ENCODE measurements around the gene UPF2. TPM values are rescaled to one million over a fixed set of nuclear protein-coding genes. Genes with fewer than 3 reads are reported as not detected.

UPF2 gene
- polyA plus RNA-seq, 1 donor from 2014 or later = 14.3 TPM

- Histone ChIP-seq H3K79me2 (replicated peaks; ENCODE audit: insufficient read depth, low read length) (no peaks in the 10 kb centered on the region), H3K27ac (ENCODE audit: low read length) (no peak overlapping the region), H4K20me1 (ENCODE audit: insufficient read depth) (no peaks in the 10 kb centered on the region), H3K9me2 (ENCODE audit: insufficient read depth, low read length) (no peaks in the 10 kb centered on the region), H3K4me3 (ENCODE audit: low read length) (no peak overlapping the region), H3K27me3 (ENCODE audit: insufficient read depth, low read depth, low read length) (no peaks in the 10 kb centered on the region), H3K9ac (ENCODE audit: low read length) (no peak overlapping the region), H3K36me3 (ENCODE audit: insufficient read depth, low read length) (no peaks in the 10 kb centered on the region), H3K4me2 (ENCODE audit: low read length) (no peak overlapping the region), H3F3A (ENCODE audit: insufficient read depth, low read length, poor library complexity, severe bottlenecking) (no peaks in the 10 kb centered on the region), H2AFZ (ENCODE audit: low read depth, low read length) (no peak overlapping the region), H3K9me3 (ENCODE audit: low read length) (no peaks in the 10 kb centered on the region)
- TF ChIP-seq EP300 (conservative IDR thresholded peaks at IDR 0.05; ENCODE audit: poor library complexity, severe bottlenecking) = no peak
- TF ChIP-seq SMC3 (conservative IDR thresholded peaks at IDR 0.05; ENCODE audit: poor library complexity) = no peak
- no peak for TF ChIP-seq MXI1 (conservative IDR thresholded peaks at IDR 0.05; ENCODE audit: poor library complexity, severe bottlenecking)
- TF ChIP-seq TAF1 (IDR thresholded peaks at IDR 0.05; ENCODE audit: low read depth) = no peak
- TF ChIP-seq RAD21 (conservative IDR thresholded peaks at IDR 0.05) = no peak
- TF ChIP-seq CTCF (IDR thresholded peaks at IDR 0.05; ENCODE audit: poor library complexity, severe bottlenecking) = no peak
- no peak for TF ChIP-seq REST (IDR thresholded peaks at IDR 0.05; ENCODE audit: borderline replicate concordance)
- no peak for TF ChIP-seq EZH2 (IDR thresholded peaks at IDR 0.05; ENCODE audit: borderline replicate concordance, insufficient read depth, low read length, poor library complexity, severe bottlenecking)
- TF ChIP-seq POLR2AphosphoS5 (IDR thresholded peaks at IDR 0.05) = no peak
These were observed 135.9 kb downstream of the UPF2 start for GRCh38 chr10:11906714-11907113.

- H3K4me3 ChIP-seq (ENCODE audit: low read length) = no peak overlapping the region
- H4K20me1 ChIP-seq (ENCODE audit: insufficient read depth) = no peaks in the 10 kb centered on the region
- no peaks in the 10 kb centered on the region for H3F3A ChIP-seq (ENCODE audit: insufficient read depth, low read length, poor library complexity, severe bottlenecking)
- no peak overlapping the region for H2AFZ ChIP-seq (ENCODE audit: low read depth, low read length)
- H3K79me2 ChIP-seq (replicated peaks; ENCODE audit: insufficient read depth, low read length) = no peaks in the 10 kb centered on the region
- no peaks in the 10 kb centered on the region for H3K36me3 ChIP-seq (ENCODE audit: insufficient read depth, low read length)
- H3K9me3 ChIP-seq (ENCODE audit: low read length) = no peaks in the 10 kb centered on the region
- no peaks in the 10 kb centered on the region for H3K9me2 ChIP-seq (ENCODE audit: insufficient read depth, low read length)
- H3K27ac ChIP-seq (ENCODE audit: low read length) = no peak overlapping the region
- no peaks in the 10 kb centered on the region for H3K27me3 ChIP-seq (ENCODE audit: insufficient read depth, low read depth, low read length)
- H3K4me2 ChIP-seq (ENCODE audit: low read length) = no peak overlapping the region
- H3K9ac ChIP-seq (ENCODE audit: low read length) = no peak overlapping the region
- no peak for TF ChIP-seq REST (IDR thresholded peaks at IDR 0.05; ENCODE audit: borderline replicate concordance)
- no peak for TF ChIP-seq EP300 (conservative IDR thresholded peaks at IDR 0.05; ENCODE audit: poor library complexity, severe bottlenecking)
- no peak for TF ChIP-seq SMC3 (conservative IDR thresholded peaks at IDR 0.05; ENCODE audit: poor library complexity)
- no peak for TF ChIP-seq RAD21 (conservative IDR thresholded peaks at IDR 0.05)
- no peak for TF ChIP-seq POLR2AphosphoS5 (IDR thresholded peaks at IDR 0.05)
- no peak for TF ChIP-seq EZH2 (IDR thresholded peaks at IDR 0.05; ENCODE audit: borderline replicate concordance, insufficient read depth, low read length, poor library complexity, severe bottlenecking)
- no peak for TF ChIP-seq TAF1 (IDR thresholded peaks at IDR 0.05; ENCODE audit: low read depth)
- no peak for TF ChIP-seq CTCF (IDR thresholded peaks at IDR 0.05; ENCODE audit: poor library complexity, severe bottlenecking)
- no peak for TF ChIP-seq MXI1 (conservative IDR thresholded peaks at IDR 0.05; ENCODE audit: poor library complexity, severe bottlenecking)
These were observed 140.0 kb downstream of the UPF2 start for GRCh38 chr10:11902646-11903045.
